Measurements from ENCODE around the gene ACP2.
A peak's percentile ranks its signal among the peaks of the same experiment; 100 is the strongest.

ACP2 gene

GRCh38 chr11:47269002-47269828, 20.6 kb upstream of the ACP2 start:
- peak; percentile 54 for DNase-seq (ENCODE audit: low read depth)

GRCh38 chr11:47268448-47269001, 19.9 kb upstream of the ACP2 start:
- DNase-seq (ENCODE audit: low read depth), result no peak

GRCh38 chr11:47267876-47268275, 19.3 kb upstream of the ACP2 start:
- no peak for DNase-seq (ENCODE audit: low read depth)

GRCh38 chr11:47264521-47264920, 15.9 kb upstream of the ACP2 start:
- DNase-seq (ENCODE audit: low read depth), result no peak

GRCh38 chr11:47264119-47264518, 15.5 kb upstream of the ACP2 start:
- DNase-seq (ENCODE audit: low read depth), result no peak

GRCh38 chr11:47261291-47261800, 12.7 kb upstream of the ACP2 start:
- DNase-seq (ENCODE audit: low read depth), result no peak

- DNase-seq (ENCODE audit: low read depth), result no peak
Measured at GRCh38 chr11:47260366-47260765, 11.8 kb upstream of the ACP2 start.

- DNase-seq (ENCODE audit: low read depth), result no peak
Measured at GRCh38 chr11:47259232-47259977, 10.8 kb upstream of the ACP2 start.

- no peak for DNase-seq (ENCODE audit: low read depth)
Measured at GRCh38 chr11:47258317-47258902, 9.8 kb upstream of the ACP2 start.

- DNase-seq (ENCODE audit: low read depth), result no peak
Measured at GRCh38 chr11:47257517-47258316, 9.1 kb upstream of the ACP2 start, which contains the start of gene NR1H3. Gene NR1H3, plus strand, starts transcription at chr11:47257996. Its CDS starts 1,221 bp downstream, at chr11:47259217.

- DNase-seq (ENCODE audit: low read depth), result no peak
Measured at GRCh38 chr11:47257177-47257516, 8.5 kb upstream of the ACP2 start.

- DNase-seq (ENCODE audit: low read depth), result no peak
Measured at GRCh38 chr11:47256374-47256773, 7.8 kb upstream of the ACP2 start.

GRCh38 chr11:47254386-47254785, 5.8 kb upstream of the ACP2 start:
- no peak for DNase-seq (ENCODE audit: low read depth)

GRCh38 chr11:47253660-47254059, 5.0 kb upstream of the ACP2 start:
- no peak for DNase-seq (ENCODE audit: low read depth)

- DNase-seq (ENCODE audit: low read depth), result no peak
Measured at GRCh38 chr11:47251751-47252150, 3.1 kb upstream of the ACP2 start.

GRCh38 chr11:47249378-47249715, 733 bp upstream of the ACP2 start:
- DNase-seq (ENCODE audit: low read depth), result no peak

GRCh38 chr11:47248304-47248663, 330 bp downstream of the ACP2 start:
- no peak for DNase-seq (ENCODE audit: low read depth)

- no peak for DNase-seq (ENCODE audit: low read depth)
Measured at GRCh38 chr11:47247502-47247901, 1.1 kb downstream of the ACP2 start.

- no peak for DNase-seq (ENCODE audit: low read depth)
Measured at GRCh38 chr11:47245611-47246357, 2.8 kb downstream of the ACP2 start.

GRCh38 chr11:47244448-47245350, 3.9 kb downstream of the ACP2 start:
- DNase-seq (ENCODE audit: low read depth), result no peak
